GM19468 (cell line): ENCODE data around the gene CHRD.

Source experiments
- ATAC-seq: cut with Tn5 transposase; IDR thresholded peaks from one replicate; pipeline ENCODE4 v1.9.1; 2021; ENCODE audit warnings: mild to moderate bottlenecking, moderate library complexity, moderate number of reproducible peaks; ENCODE audit not compliant: unreplicated experiment; ENCODE audit errors: extremely low read depth

Gene CHRD

DNA sequence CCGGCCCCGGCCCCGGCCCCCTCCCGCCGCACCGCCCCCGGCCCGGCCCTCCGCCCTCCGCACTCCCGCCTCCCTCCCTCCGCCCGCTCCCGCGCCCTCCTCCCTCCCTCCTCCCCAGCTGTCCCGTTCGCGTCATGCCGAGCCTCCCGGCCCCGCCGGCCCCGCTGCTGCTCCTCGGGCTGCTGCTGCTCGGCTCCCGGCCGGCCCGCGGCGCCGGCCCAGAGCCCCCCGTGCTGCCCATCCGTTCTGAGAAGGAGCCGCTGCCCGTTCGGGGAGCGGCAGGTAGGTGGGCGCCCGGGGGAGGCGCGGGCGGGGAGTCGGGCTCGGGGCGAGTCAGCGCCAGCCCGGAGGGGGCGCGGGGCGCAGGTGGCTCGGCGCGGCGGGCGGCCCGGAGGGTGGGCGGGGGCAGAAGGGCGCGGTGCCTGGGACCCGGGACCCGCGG is 352 bp downstream of the CHRD start:
- no peak for ATAC-seq

DNA sequence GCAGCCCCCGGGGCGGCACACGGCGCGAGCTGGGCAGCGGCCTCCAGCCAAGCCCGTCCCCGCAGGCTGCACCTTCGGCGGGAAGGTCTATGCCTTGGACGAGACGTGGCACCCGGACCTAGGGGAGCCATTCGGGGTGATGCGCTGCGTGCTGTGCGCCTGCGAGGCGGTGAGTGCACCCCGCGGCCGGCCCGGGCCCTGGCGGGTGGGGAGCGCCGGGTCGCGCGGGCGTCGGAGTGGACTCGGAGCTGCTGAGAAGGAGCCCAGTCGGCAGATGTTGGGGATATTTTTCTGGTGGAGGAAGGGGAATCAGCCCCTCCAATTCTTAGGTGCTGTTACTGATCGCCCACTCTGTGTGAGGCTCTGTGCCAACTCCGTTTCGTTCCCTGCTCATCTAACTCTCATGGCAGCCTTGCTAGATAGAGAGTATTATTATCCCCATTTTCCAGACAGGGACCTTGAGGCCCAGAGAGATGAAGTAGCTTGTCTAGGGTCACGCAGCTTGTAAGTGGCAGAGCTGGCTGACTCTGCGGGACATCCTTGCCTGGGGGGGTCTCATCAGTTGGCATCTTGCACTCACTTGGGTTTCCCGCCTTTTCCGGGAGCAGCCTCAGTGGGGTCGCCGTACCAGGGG is 890 bp downstream of the CHRD start:
- ATAC-seq = no peak

GRCh38 chr3:184381261-184382224 is 1.7 kb downstream of the CHRD start:
- no peak for ATAC-seq

DNA sequence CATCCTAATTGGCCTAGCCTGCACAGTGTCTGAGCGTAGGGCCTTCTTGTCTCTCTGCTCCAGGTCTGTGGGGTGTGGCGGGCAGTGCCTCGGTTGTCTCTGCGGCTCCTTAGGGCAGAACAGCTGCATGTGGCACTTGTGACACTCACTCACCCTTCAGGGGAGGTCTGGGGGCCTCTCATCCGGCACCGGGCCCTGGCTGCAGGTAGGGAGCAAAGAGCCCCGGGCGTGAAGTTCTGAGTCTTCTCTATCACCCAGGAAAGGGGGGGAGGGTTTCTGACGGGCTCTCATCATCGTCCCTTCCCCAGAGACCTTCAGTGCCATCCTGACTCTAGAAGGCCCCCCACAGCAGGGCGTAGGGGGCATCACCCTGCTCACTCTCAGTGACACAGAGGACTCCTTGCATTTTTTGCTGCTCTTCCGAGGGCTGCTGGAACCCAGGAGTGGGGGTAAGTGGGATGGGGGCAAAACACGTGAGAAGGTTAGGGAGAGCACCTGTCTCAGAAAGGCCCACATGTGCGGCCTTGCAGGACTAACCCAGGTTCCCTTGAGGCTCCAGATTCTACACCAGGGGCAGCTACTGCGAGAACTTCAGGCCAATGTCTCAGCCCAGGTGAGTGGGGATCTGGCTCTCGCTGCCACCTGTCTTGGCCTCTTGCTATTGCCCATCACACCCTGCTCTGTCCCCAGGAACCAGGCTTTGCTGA is 2.6 kb downstream of the CHRD start:
- no peak for ATAC-seq

DNA sequence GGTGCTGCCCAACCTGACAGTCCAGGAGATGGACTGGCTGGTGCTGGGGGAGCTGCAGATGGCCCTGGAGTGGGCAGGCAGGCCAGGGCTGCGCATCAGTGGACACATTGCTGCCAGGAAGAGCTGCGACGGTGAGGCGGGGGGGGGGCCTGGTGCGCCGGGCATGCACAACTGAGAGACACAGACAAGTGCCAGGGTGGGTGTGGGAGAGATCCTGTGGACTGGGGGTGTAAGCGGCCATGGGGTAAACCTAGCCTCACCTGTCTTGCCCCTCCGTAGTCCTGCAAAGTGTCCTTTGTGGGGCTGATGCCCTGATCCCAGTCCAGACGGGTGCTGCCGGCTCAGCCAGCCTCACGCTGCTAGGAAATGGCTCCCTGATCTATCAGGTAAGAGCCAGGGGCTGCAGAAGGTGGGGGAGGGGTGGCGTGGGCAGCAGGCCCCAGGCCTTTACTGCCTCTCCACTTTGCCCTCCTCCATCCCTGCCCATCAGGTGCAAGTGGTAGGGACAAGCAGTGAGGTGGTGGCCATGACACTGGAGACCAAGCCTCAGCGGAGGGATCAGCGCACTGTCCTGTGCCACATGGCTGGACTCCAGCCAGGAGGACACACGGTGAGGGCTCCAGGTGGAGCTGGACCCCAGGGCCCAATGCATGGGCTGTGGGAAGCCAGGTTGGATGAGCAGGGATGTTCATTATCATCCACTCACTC is 3.3 kb downstream of the CHRD start:
- ATAC-seq = no peak

GRCh38 chr3:184384342-184384741 is 4.5 kb downstream of the CHRD start:
- no peak for ATAC-seq

DNA sequence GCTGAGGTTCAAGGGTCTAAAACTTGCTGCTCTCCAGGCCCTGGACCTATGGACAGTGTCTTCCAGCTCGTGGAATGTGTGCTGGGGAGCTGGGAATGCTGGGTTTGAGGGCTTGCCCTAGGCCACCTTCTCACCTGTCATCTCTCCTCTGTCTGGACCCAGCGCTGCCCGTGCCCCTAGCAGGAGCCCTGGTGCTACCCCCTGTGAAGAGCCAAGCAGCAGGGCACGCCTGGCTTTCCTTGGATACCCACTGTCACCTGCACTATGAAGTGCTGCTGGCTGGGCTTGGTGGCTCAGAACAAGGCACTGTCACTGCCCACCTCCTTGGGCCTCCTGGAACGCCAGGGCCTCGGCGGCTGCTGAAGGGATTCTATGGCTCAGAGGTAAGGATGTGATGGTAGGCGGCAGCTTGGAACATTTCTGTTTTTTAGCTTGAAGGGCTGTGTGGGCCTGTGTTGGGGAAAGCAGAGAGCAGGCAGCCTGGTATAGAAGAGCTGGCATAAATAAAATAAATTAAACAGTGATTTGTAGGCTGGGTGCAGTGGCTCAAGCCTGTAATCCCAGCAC is 5.1 kb downstream of the CHRD start:
- no peak for ATAC-seq

- ATAC-seq = no peak
Observed at GRCh38 chr3:184386047-184386806, 6.4 kb downstream of the CHRD start.

DNA sequence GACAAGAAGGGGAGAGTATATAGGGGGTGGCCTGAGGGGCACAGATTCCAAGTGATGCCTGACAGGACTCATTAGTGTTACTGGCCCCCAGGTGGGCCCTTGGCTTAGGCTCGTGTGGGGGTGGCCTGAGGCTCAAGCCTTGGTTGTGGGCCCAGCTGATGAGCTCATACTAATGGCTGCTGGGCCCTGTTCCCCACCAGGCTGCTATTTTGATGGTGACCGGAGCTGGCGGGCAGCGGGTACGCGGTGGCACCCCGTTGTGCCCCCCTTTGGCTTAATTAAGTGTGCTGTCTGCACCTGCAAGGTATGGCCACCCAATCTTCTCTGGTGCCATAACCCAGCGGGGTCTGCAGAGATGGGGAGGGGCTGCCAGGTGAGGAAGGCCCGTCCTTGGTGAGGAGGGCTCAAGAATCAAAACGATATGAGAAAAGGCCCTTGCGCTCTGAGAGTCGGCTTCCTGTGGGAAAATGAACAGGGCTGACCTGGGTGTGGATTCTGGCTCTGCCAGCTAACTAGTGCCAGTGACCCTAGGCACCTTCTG is 7.4 kb downstream of the CHRD start:
- no peak for ATAC-seq

- no peak for ATAC-seq
Observed at GRCh38 chr3:184388164-184388935, 8.5 kb downstream of the CHRD start.

DNA sequence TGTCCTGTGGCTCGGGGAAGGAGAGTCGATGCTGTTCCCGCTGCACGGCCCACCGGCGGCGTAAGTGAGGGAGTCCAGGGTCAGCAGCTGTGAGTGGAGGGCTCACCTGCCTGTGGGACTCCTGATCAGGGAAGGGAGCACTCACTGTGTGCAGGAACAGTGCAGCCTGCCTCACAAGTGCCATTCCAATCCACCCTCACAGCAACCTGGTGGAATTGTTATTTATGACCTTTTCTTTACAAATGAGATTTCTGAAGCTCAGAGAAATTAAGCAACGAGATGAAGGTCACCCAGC is 9.0 kb downstream of the CHRD start:
- ATAC-seq = no peak

DNA sequence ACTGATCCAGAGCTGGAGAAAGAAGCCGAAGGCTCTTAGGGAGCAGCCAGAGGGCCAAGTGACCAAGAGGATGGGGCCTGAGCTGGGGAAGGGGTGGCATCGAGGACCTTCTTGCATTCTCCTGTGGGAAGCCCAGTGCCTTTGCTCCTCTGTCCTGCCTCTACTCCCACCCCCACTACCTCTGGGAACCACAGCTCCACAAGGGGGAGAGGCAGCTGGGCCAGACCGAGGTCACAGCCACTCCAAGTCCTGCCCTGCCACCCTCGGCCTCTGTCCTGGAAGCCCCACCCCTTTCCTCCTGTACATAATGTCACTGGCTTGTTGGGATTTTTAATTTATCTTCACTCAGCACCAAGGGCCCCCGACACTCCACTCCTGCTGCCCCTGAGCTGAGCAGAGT is 9.5 kb downstream of the CHRD start:
- no peak for ATAC-seq

DNA sequence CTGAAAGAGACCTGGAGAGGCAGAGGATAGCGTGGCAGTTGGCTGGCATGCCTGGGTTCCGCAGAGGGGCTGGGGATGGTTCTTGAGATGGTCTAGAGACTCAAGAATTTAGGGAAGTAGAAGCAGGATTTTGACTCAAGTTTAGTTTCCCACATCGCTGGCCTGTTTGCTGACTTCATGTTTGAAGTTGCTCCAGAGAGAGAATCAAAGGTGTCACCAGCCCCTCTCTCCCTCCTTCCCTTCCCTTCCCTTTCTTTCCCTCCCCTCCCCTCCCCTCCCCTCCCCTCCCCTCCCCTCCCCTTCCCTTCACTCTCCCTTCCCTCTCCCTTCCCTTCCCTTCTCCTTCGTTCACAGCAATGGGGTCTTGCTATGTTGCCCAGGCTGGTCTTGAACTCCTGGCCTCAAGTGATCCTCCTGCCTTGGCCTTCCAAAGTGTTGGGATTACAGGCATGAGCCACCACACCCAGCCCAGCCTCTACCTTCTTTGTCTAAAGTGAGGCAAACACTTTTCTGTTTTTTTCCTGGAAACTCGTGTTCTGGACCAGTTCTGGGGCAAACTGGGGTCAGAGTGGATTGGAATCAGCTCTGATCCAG is 10.2 kb downstream of the CHRD start:
- no peak for ATAC-seq

DNA sequence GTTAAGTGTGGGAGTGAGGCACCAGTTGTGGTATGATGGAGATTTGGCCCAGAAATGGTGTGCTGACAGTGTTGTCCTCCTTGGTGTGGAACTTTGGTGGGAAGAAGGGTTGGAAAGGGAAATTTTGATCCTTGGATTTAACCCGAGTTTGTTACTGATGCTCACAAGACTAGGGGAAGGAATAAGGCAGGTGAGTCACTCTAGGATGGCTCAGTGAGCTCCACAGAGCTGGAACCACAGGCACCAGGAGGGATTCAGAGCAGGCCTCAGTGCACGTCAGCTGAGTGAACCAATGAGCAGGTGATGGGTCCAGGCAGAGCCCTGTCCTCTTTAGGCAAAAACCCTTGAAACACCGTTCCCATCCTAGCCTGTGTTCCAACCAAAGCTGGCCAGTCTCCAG is 11.4 kb downstream of the CHRD start:
- ATAC-seq = no peak

DNA sequence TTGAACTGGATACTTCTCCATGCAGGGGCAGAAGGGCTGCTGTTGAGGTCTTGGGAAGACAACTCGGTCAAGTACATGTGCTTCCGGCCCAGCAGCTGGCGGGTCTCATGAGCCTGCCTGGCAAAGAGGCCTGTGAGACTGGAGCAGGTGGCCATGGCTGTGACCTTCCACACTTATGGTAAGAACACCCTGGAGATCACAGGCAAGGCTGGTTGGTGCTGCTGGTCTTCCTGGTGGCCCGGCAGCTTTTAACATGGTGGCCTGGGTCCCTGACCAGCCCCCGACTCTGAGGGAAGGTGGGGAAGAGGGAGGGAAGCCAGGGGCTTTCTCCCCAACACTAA is 15.4 kb downstream of the CHRD start:
- no peak for ATAC-seq

- no peak for ATAC-seq
Observed at GRCh38 chr3:184399410-184399809, 19.6 kb downstream of the CHRD start.

DNA sequence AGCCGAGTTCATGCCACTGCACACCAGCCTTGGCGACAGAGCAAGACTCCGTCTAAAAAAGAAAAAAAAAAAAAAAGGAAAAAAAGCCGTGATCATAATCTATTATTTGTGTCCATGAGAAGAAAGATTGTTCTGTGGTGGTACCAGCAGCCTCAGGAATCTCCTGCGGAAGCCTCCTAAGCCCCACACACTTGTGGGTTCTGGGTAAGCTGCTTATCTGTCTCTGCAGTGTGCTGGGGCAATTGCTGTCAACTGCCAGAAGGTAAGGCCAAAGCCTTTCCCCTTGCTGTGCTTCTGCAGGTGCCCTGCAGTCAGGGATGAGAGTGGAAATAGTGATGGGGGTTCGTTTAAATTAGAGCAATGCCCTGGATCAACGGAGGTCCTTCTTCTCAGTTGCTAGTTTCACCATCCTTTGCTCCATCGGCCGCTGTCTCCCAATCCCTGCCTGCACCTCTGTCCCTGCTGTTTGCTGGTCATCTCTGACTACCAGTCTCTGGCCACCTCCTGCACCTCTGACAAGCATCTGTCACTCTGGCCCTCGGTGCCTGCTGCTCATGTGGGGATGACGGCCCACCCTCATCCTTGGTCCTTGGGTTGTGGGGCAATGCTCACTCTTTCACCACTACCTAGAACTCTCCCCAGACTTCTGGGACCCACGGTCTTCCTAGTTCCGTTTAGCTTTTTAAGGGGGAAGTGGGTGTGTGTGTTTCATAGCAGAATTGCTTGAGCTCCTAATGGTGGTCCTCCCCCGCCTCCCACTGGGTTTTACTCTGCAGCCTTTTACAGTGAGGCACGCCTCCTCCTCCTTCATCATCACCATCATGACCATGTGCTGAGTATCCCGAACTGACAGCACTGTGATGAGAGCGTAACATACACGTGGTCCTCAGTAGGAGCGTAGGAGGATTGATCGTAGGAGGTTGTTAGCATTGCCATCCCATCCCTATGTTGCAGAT is 25.5 kb downstream of the CHRD start:
- no peak for ATAC-seq
